ENCODE results near the gene TLCD1.

GRCh38 chr17:28700830-28701492 is 25.1 kb downstream of the TLCD1 start:
- TF ChIP-seq, protein P1, sequence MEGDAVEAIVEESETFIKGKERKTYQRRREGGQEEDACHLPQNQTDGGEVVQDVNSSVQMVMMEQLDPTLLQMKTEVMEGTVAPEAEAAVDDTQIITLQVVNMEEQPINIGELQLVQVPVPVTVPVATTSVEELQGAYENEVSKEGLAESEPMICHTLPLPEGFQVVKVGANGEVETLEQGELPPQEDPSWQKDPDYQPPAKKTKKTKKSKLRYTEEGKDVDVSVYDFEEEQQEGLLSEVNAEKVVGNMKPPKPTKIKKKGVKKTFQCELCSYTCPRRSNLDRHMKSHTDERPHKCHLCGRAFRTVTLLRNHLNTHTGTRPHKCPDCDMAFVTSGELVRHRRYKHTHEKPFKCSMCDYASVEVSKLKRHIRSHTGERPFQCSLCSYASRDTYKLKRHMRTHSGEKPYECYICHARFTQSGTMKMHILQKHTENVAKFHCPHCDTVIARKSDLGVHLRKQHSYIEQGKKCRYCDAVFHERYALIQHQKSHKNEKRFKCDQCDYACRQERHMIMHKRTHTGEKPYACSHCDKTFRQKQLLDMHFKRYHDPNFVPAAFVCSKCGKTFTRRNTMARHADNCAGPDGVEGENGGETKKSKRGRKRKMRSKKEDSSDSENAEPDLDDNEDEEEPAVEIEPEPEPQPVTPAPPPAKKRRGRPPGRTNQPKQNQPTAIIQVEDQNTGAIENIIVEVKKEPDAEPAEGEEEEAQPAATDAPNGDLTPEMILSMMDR (conservative IDR thresholded peaks at IDR 0.05): no peak
- TF ChIP-seq EZH2 (IDR thresholded peaks at IDR 0.05; ENCODE audit: low read depth): no peak

Data from PC-9 (cell line).